Measurements from ENCODE around the gene CEP162.
"Not testable (repeated sequence)": the region's sequence is repeated elsewhere in the genome, so short reads cannot be mapped to it uniquely, and the experiment has no call there.

The CEP162 gene

GRCh38 chr6:84213217-84213616 lies 14.2 kb downstream of the CEP162 start:
- TF ChIP-seq, protein P1, sequence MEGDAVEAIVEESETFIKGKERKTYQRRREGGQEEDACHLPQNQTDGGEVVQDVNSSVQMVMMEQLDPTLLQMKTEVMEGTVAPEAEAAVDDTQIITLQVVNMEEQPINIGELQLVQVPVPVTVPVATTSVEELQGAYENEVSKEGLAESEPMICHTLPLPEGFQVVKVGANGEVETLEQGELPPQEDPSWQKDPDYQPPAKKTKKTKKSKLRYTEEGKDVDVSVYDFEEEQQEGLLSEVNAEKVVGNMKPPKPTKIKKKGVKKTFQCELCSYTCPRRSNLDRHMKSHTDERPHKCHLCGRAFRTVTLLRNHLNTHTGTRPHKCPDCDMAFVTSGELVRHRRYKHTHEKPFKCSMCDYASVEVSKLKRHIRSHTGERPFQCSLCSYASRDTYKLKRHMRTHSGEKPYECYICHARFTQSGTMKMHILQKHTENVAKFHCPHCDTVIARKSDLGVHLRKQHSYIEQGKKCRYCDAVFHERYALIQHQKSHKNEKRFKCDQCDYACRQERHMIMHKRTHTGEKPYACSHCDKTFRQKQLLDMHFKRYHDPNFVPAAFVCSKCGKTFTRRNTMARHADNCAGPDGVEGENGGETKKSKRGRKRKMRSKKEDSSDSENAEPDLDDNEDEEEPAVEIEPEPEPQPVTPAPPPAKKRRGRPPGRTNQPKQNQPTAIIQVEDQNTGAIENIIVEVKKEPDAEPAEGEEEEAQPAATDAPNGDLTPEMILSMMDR (IDR thresholded peaks at IDR 0.05; ENCODE audit: insufficient read depth, low read length, poor library complexity, severe bottlenecking): no peak
- no peak for TF ChIP-seq EZH2phosphoT487 (conservative IDR thresholded peaks at IDR 0.05; ENCODE audit: low read length)
- H4K20me1 ChIP-seq (ENCODE audit: low read depth, low read length): no peaks in the 10 kb centered on the region
- H3K4me2 ChIP-seq (ENCODE audit: low read depth, low read length, poor library complexity, severe bottlenecking): no peak overlapping the region
- H3K27me3 ChIP-seq (ENCODE audit: low read length): no peaks in the 10 kb centered on the region
- no peaks in the 10 kb centered on the region for H3F3A ChIP-seq (ENCODE audit: insufficient read depth)
- no peak overlapping the region for H2AFZ ChIP-seq (ENCODE audit: low read depth, low read length, severe bottlenecking)
- no peaks in the 10 kb centered on the region for H3K36me3 ChIP-seq (ENCODE audit: low read length)
- H3K9me3 ChIP-seq (ENCODE audit: insufficient read depth, low read length): no peaks in the 10 kb centered on the region
- no peak overlapping the region for H3K9ac ChIP-seq (ENCODE audit: low read length)
- H3K9me2 ChIP-seq (replicated peaks; ENCODE audit: insufficient read depth, low read length): no peaks in the 10 kb centered on the region
- H3K27ac ChIP-seq (ENCODE audit: low read depth, low read length): no peak overlapping the region
- no peak overlapping the region for H3K4me3 ChIP-seq (ENCODE audit: insufficient read depth, low read length, poor library complexity, severe bottlenecking)
- H3K79me2 ChIP-seq (ENCODE audit: insufficient read depth, low read length): no peaks in the 10 kb centered on the region

DNA sequence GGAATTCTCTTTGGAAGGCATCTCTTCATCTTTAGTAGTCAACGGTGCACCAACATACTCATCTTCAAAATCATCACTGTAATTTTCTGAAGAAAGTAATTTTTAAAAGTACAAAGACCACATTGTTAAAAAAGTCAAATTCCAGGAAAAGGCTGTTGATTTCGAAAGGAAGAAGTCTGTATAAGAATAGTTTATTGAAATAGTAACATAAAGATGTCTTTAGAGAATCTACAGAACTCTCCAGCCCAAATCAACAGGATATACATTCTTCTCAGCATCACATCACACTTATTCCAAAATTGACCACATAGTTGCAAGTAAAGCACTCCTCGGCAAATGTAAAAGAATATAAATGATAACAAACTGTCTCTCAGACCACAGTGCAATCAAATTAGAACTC lies 23.4 kb downstream of the CEP162 start:
- H3K79me2 ChIP-seq (ENCODE audit: insufficient read depth, low read length): no peaks in the 10 kb centered on the region
- H4K20me1 ChIP-seq (ENCODE audit: low read depth, low read length): no peaks in the 10 kb centered on the region
- no peaks in the 10 kb centered on the region for H3K9me2 ChIP-seq (replicated peaks; ENCODE audit: insufficient read depth, low read length)
- H3K27me3 ChIP-seq (ENCODE audit: low read length): no peaks in the 10 kb centered on the region
- H3K4me3 ChIP-seq (ENCODE audit: insufficient read depth, low read length, poor library complexity, severe bottlenecking): no peak overlapping the region
- H3K4me2 ChIP-seq (ENCODE audit: low read depth, low read length, poor library complexity, severe bottlenecking): no peak overlapping the region
- no peaks in the 10 kb centered on the region for H3K36me3 ChIP-seq (ENCODE audit: low read length)
- no peak overlapping the region for H3K9ac ChIP-seq (ENCODE audit: low read length)
- no peak overlapping the region for H2AFZ ChIP-seq (ENCODE audit: low read depth, low read length, severe bottlenecking)
- H3K27ac ChIP-seq (ENCODE audit: low read depth, low read length): no peak overlapping the region
- TF ChIP-seq, protein P1 (IDR thresholded peaks at IDR 0.05; ENCODE audit: insufficient read depth, low read length, poor library complexity, severe bottlenecking): no peak
- no peak for TF ChIP-seq EZH2phosphoT487 (conservative IDR thresholded peaks at IDR 0.05; ENCODE audit: low read length)
- H3F3A ChIP-seq (ENCODE audit: insufficient read depth): no peaks in the 10 kb centered on the region
- H3K9me3 ChIP-seq (ENCODE audit: insufficient read depth, low read length): no peaks in the 10 kb centered on the region

DNA sequence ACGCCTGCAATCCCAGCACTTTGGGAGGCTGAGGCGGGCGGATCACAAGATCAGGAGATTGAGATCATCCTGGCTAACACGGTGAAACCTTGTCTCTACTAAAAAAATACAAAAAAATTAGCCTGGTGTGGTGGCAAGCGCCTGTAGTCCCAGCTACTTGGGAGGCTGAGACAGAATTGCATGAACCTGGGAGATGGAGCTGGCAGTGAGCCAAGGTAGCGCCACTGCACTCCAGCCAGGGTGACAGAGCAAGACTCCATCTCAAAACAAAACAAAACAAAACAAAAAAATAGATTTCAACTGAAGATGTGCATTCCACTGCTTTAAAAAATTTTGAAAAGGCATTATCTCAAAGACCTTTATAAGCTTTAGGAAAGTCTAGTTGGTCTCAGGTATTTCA lies 27.5 kb downstream of the CEP162 start:
- H4K20me1 ChIP-seq (ENCODE audit: low read depth, low read length); H2AFZ ChIP-seq (ENCODE audit: low read depth, low read length, severe bottlenecking); H3K4me3 ChIP-seq (ENCODE audit: insufficient read depth, low read length, poor library complexity, severe bottlenecking); H3F3A ChIP-seq (ENCODE audit: insufficient read depth); H3K9me2 ChIP-seq (replicated peaks; ENCODE audit: insufficient read depth, low read length); H3K27me3 ChIP-seq (ENCODE audit: low read length); H3K9ac ChIP-seq (ENCODE audit: low read length); H3K79me2 ChIP-seq (ENCODE audit: insufficient read depth, low read length); H3K27ac ChIP-seq (ENCODE audit: low read depth, low read length); H3K4me2 ChIP-seq (ENCODE audit: low read depth, low read length, poor library complexity, severe bottlenecking); H3K36me3 ChIP-seq (ENCODE audit: low read length); H3K9me3 ChIP-seq (ENCODE audit: insufficient read depth, low read length): not testable (repeated sequence)

DNA sequence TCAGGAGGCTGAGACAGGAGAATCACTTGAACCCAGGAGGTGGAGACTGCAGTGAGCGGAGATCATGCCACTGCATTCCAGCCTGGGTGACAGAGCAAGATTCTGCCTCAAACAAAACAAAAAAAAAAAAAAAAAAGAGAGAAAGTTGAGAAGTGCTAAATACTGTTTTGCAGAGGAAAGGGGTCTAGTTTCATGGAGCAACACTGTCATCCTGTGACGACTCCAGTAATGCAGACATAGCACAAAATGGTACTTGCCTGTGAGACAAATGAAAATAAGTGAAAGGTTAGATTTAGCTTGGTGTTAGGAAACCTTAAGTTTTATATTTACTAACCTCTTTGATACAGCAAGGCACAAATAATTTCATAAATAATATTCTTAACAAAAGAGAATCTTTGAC lies 29.7 kb downstream of the CEP162 start:
- no peak overlapping the region for H3K9ac ChIP-seq (ENCODE audit: low read length)
- peaks cover 9% of the 10 kb centered on the region for H3K36me3 ChIP-seq (ENCODE audit: low read length)

More for the DNA sequence above, 29.7 kb downstream of the CEP162 start:
- no peak overlapping the region for H3K4me2 ChIP-seq (ENCODE audit: low read depth, low read length, poor library complexity, severe bottlenecking)
- no peaks in the 10 kb centered on the region for H3K9me3 ChIP-seq (ENCODE audit: insufficient read depth, low read length)
- no peaks in the 10 kb centered on the region for H3K79me2 ChIP-seq (ENCODE audit: insufficient read depth, low read length)
- no peaks in the 10 kb centered on the region for H3F3A ChIP-seq (ENCODE audit: insufficient read depth)
- no peak for TF ChIP-seq EZH2phosphoT487 (conservative IDR thresholded peaks at IDR 0.05; ENCODE audit: low read length)
- TF ChIP-seq, protein P1 (IDR thresholded peaks at IDR 0.05; ENCODE audit: insufficient read depth, low read length, poor library complexity, severe bottlenecking): no peak
- no peaks in the 10 kb centered on the region for H4K20me1 ChIP-seq (ENCODE audit: low read depth, low read length)
- no peak overlapping the region for H2AFZ ChIP-seq (ENCODE audit: low read depth, low read length, severe bottlenecking)
- no peaks in the 10 kb centered on the region for H3K27me3 ChIP-seq (ENCODE audit: low read length)
- H3K9me2 ChIP-seq (replicated peaks; ENCODE audit: insufficient read depth, low read length): no peaks in the 10 kb centered on the region
- no peak overlapping the region for H3K27ac ChIP-seq (ENCODE audit: low read depth, low read length)
- no peak overlapping the region for H3K4me3 ChIP-seq (ENCODE audit: insufficient read depth, low read length, poor library complexity, severe bottlenecking)
